Measurements from ENCODE around the gene KRTAP4-12. TPM values are rescaled to one million over a fixed set of nuclear protein-coding genes. Genes with fewer than 3 reads are reported as not detected.
"Not testable (repeated sequence)": the region's sequence is repeated elsewhere in the genome, so short reads cannot be mapped to it uniquely, and the experiment has no call there.

KRTAP4-12 gene
- polyA plus RNA-seq, 3 donors, result not detected

DNA sequence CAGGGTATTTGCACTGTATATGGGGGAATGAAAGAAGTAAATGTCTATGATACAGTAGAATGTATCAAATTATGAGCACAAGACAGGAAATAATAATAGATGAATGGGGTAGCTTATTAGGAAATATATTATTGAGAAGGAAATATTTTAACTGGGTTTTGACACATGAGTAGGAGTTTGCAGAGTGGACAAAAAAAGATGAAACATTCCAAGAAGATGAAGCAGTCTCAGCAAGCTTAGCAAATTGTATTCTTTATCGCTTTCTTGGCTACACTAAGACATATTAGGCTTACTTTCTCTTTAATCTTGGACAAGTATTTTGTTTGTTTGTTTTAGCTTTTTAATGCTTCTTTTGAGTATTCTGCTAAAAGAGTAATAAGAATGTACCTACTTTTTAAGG is 20.1 kb downstream of the KRTAP4-12 start:
- H3K27ac ChIP-seq (ENCODE audit: low read depth, low read length), result no peak overlapping the region
- 85 to 95% (median 87%) methylated on average over 1 of the region's 1 CpG for WGBS, 3 donors

DNA sequence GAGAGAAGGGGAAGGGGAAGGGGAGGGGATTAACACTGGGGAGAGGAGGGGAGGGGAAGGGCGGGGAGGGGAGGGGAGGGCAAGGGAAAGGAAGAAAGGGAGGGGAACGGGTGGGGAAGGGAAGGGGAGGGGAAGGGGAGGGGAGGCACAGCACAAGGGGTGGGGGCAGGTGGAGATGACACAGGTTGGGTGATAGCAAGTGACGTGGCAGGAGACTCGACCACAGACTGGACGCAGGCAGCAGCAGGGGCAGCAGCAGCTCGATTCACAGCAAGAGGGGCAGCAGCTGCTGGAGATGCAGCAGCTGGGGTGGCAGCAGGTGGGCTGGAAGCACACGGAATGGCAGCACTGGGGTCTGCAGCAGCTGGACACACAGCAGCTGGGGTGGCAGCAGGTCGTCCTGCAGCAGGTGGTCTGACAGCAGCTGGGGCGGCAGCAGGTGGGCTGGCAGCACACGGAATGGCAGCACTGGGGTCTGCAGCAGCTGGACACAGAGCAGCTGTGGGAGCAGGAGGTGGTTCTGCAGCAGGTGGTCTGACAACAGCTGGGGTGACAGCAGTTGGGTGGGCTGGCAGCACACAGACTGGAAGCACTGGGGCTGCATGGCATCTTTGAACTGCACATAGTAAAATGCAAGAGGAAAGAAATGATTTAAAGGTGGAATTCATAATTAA is 22.3 kb downstream of the KRTAP4-12 start, which contains the start of gene KRTAP4-16:
KRTAP4-16 (minus strand) TSS at position 624 of the 674 bp plus-strand sequence; CDS start at position 624, 0 bp downstream.
- WGBS, 3 donors, result 52 to 64% (median 53%) methylated on average over 8 to 10 of the region's 10 CpGs
- H3K27ac ChIP-seq (ENCODE audit: low read depth, low read length), result no peak within 1 kb of the TSS

DNA sequence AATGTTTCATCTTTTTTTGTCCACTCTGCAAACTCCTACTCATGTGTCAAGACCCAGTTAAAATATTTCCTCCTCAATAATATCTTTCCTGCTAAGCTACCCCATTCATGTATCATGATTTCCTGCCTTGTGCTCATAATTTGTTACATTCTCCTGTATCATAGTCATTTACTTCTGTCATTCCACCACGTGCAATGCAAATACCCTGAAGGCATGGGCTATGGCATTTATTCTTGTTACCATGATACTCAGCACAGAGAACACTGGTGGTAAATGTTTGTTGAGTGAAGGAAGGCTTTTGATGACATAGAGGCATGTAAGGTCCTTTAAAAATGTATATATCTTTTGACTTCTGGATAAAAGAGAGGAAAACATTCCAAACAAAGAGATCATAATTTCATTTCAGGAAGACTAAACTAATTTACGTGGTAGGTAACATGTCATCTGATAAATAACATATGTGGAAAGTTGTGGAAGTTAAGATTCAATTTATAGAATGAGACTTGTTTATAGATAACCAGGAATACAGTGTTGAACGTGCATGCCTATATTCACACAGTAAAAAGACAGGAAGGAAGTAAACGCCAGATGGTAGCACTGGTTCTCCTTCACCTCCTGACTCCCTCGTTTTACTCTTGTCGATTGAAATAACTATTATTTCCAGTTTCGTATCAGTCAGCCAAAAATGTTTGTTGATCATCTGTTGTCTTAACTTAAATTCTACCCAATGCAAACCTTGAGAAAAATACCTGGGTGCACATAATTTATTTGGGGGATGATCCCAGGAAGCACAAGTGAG is 24.1 kb downstream of the KRTAP4-12 start:
- 30 to 53% (median 31%) methylated on average over 7 of the region's 7 CpGs for WGBS, 3 donors
- H3K27ac ChIP-seq (ENCODE audit: low read depth, low read length), result not testable (repeated sequence)

DNA sequence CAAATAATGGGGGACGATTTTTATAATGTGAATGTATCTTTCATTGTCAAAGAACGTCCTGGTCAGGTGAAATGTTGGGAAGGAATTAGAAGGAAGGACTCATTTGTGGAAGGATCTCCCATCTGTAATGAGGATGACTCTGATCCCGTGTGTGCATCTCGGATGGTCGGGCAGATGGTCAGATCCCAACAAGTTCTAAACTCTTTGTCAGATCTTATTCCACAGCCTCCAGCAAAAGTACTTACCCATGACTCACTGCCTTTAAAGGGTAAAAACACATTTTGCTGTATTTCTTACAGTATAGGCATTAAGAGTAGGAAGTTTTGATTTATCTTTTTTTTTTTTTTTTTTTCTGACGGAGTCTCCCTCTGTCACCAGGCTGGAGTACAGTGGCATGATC is 25.5 kb downstream of the KRTAP4-12 start:
- 80 to 85% (median 82%) methylated on average over 6 of the region's 6 CpGs for WGBS, 3 donors

DNA sequence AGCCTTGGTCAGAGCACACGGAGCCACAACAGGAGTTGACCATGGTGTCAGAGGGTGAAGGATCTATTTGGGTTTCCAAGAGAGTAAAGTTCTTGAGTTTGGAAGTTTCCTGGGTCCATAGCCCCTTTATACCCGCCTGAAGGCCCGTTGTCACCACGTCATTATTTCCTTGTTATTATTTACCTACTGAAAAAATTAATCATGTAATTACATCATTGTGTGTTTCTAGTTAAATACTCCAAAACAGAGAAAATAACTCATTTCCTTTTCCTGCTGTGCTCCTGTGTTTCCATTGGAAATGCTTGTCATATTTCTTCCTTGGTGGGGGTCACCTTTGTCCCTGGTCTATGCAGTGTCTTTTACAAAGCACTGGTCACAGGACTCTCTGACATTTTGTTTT is 25.9 kb downstream of the KRTAP4-12 start, which contains the start of gene KRTAP4-8:
KRTAP4-8 (minus strand) TSS at position 101 of the 400 bp plus-strand sequence; CDS start at position 43, 58 bp downstream.
- no peak within 1 kb of the TSS for H3K27ac ChIP-seq (ENCODE audit: low read depth, low read length)
- 32 to 68% (median 68%) methylated on average over 4 of the region's 4 CpGs for WGBS, 3 donors

More for the DNA sequence above, 25.5 kb downstream of the KRTAP4-12 start:
- no peak overlapping the region for H3K27ac ChIP-seq (ENCODE audit: low read depth, low read length)

DNA sequence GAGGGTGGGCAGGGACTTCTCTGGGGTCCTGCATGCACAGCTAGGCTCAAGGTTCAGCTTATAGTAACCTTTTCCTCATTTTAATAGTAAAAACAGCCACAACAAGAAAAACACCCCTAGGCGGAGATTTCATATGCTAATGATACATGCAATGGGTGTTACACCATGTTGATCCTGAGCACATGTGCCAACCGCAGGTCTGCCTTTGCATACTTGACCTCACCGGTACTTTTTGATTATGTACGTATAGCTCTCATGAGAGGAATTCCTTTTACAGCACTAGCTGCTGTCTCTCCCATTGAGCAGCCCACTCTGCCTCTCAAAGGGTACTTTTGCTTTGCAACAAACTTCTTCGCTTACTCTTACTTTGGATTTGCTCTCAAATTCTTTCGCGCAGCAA is 27.9 kb downstream of the KRTAP4-12 start:
- 82 to 85% (median 82%) methylated on average over 7 of the region's 7 CpGs for WGBS, 3 donors
- no peak overlapping the region for H3K27ac ChIP-seq (ENCODE audit: low read depth, low read length)

DNA sequence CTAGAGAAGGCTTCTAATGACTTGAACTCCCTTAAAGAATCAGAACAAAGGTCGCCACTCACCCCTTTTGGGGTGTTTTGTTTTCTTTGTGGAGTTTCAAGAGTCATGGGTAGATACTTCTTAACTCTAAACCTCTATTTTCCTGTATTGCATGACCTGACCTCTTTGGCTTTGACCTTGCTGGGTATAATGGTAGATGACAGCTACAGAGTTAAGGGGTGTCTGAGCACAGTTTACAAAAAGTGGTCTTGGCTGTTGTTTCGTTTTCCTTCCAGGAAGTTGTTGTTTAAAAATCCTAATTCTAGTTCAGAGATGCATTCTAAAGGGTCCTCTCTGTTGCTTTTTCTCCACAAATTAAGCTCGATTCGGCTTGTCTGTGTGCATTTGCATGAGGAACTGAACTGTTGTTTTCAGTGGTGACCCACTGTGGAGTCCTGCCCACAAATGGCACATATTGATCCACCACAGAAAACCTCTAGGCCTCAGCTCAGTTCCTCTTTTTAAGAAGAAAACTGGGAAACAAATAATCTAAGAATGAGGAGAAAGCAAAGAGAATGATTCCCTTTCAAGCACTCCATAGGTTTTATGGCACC is 35.1 kb downstream of the KRTAP4-12 start:
- WGBS, 3 donors, result 53 to 67% (median 54%) methylated on average over 4 of the region's 4 CpGs
- H3K27ac ChIP-seq (ENCODE audit: low read depth, low read length), result not testable (repeated sequence)

DNA sequence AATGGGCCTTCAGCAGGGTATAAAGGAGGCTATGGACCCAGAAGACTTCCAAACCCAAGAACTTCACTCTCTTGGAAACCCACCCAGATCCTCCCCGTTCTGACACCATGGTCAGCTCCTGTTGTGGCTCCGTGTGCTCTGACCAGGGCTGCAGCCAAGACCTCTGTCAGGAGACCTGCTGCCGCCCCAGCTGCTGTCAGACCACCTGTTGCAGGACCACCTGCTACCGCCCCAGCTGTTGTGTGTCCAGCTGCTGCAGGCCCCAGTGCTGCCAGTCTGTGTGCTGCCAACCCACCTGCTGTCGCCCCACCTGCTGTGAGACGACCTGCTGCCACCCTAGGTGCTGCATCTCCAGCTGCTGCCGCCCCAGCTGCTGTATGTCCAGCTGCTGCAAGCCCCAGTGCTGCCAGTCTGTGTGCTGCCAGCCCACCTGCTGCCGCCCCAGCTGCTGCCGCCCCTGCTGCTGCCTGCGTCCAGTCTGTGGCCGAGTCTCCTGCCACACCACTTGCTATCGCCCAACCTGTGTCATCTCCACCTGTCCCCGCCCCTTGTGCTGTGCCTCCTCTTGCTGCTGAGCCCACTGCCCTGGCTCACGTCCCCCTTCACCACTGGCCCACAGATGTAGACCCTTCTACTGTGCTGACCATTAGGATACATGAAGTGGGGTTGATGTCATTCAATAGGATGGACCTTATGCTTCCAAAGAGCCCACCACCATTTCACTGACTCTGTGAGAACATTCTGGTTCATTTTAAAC is 39.7 kb downstream of the KRTAP4-12 start, which contains the start of gene KRTAP4-7:
KRTAP4-7 (plus strand) TSS at position 51 of the 757 bp plus-strand sequence; CDS start at position 108, 57 bp downstream.
- WGBS, 3 donors, result 71 to 87% (median 84%) methylated on average over 9 to 14 of the region's 14 CpGs
- H3K27ac ChIP-seq (ENCODE audit: low read depth, low read length), result not testable (repeated sequence)

DNA sequence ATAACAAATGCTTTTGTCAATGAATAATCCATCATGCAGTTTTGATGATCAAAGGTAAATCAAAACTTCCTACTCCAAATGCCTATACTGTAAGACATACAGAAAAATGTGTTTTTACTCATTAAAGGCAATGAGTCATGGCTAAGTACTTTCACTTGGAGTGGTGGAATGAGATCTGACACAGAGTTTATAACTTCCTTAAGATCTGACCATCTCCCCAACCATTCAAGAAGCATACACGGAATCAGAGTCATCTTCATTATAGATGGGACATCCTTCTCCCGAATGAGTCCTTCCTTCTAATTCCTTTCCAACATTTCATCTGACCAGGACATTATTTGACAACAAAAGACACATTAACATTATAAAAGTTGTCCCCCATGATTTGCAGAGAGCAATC is 40.6 kb downstream of the KRTAP4-12 start:
- not testable (repeated sequence) for H3K27ac ChIP-seq (ENCODE audit: low read depth, low read length)
- 62 to 80% (median 78%) methylated on average over 2 of the region's 2 CpGs for WGBS, 3 donors

DNA sequence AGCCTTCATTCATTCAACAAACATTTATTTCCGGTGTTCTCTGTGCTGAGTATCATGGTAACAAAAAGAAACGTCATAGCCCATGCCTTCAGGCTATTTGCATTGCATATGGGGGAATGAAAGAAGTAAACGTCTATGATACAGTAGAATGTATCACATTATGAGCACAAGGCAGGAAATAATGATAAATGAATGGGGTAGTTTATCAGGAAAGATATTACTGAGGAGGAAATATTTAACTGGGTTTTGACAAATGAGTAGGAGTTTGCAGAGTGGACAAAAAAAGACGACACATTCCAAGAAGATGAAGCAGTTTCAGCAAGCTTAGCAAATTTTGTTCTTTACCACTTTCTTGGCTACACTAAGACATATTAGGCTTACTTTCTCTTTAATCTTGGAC is 41.4 kb downstream of the KRTAP4-12 start:
- 44 to 62% (median 50%) methylated on average over 4 of the region's 4 CpGs for whole genome bisulfite sequencing, 3 donors
- no peak overlapping the region for H3K27ac ChIP-seq (ENCODE audit: low read depth, low read length)

DNA sequence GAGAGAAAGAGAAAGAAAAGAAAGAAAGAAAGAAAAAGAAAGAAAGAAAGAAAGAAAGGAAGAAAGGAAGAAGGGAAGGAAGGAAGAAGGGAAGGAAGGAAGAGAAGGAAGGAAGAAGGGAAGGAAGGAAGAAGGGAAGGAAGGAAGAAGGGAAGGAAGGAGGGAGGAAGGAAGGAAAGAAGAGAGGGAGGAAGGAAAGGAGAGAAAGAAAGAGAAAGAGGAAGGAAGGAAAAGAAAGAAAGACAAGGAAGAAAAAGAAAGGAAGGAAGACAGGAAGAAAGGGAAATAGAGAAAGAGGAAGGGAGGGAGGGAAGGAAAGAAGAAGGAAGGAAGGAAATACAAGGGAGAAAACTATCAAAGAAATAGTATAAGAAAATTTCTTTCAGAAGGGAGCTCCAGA is 47.2 kb downstream of the KRTAP4-12 start:
- H3K27ac ChIP-seq (ENCODE audit: low read depth, low read length), result no peak overlapping the region

DNA sequence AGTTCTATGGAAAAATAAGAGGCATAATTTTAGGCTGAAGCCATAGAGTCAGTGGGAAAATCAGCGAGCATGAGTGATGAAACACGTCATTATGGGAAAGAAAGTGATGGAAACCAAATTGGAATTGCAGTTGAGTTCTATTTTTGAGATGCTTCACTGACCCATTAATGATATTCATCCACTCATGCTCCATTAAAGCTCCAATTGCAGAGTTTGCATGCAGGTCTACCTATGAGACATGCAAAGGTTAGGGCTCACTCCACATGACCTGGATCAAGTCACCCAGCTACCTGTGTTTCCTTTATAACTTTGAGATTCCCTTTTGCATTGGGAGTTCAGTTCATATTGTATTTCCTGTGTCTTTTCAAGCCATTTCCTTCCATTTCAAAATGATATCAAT is 50.3 kb downstream of the KRTAP4-12 start:
- 83 to 91% (median 87%) methylated on average over 2 of the region's 2 CpGs for WGBS, 3 donors
- no peak overlapping the region for H3K27ac ChIP-seq (ENCODE audit: low read depth, low read length)

Other genes starting within 250 kb of the KRTAP4-12 start
- 1 to 10 TPM in 1 of 3 donors, under 1 TPM in 2; 0.03 to 6.9 (median 0.22) TPM for gene KRT20, start 238.9 kb downstream of the KRTAP4-12 start, polyA plus RNA-seq
- gene KRT23, start 186.5 kb downstream of the KRTAP4-12 start, polyA plus RNA-seq, result 1 to 10 TPM in 1 of 3 donors, under 1 TPM in 2; 0.61 to 1.8 (median 0.89) TPM
- gene KRT39, start 157.2 kb downstream of the KRTAP4-12 start, polyA plus RNA-seq, result under 1 TPM in 1 of 3 donors, not detected in 2; 0.06 TPM
- under 1 TPM in 1 of 3 donors, not detected in 2; 0.15 TPM for gene KRT40, start 139.9 kb downstream of the KRTAP4-12 start, polyA plus RNA-seq
- not detected for gene KRTAP3-3, start 130.0 kb downstream of the KRTAP4-12 start, polyA plus RNA-seq
- not detected for gene KRTAP3-2, start 124.3 kb downstream of the KRTAP4-12 start, polyA plus RNA-seq
- not detected for gene KRTAP3-1, start 115.1 kb downstream of the KRTAP4-12 start, polyA plus RNA-seq
- gene KRTAP1-5, start 97.0 kb downstream of the KRTAP4-12 start, polyA plus RNA-seq, result under 1 TPM in 1 of 3 donors, not detected in 2; 0.07 TPM
- not detected for gene KRTAP1-4, start 94.0 kb downstream of the KRTAP4-12 start, polyA plus RNA-seq
- not detected for gene KRTAP1-3, start 89.3 kb downstream of the KRTAP4-12 start, polyA plus RNA-seq
- not detected for gene KRTAP1-1, start 82.7 kb downstream of the KRTAP4-12 start, polyA plus RNA-seq
- gene KRTAP2-1, start 76.9 kb downstream of the KRTAP4-12 start, polyA plus RNA-seq, result not detected
- not detected for gene KRTAP2-2, start 69.0 kb downstream of the KRTAP4-12 start, polyA plus RNA-seq
- not detected for gene KRTAP2-3, start 64.1 kb downstream of the KRTAP4-12 start, polyA plus RNA-seq
- gene KRTAP2-4, start 58.3 kb downstream of the KRTAP4-12 start, polyA plus RNA-seq, result not detected
- gene KRTAP4-7, start 40.0 kb downstream of the KRTAP4-12 start, polyA plus RNA-seq, result not detected
- not detected for gene KRTAP4-8, start 26.0 kb downstream of the KRTAP4-12 start, polyA plus RNA-seq
- gene KRTAP4-16, start 22.0 kb downstream of the KRTAP4-12 start, polyA plus RNA-seq, result not detected
- gene KRTAP4-9, start 18.8 kb downstream of the KRTAP4-12 start, polyA plus RNA-seq, result not detected
- not detected for gene KRTAP4-11, start 5.8 kb downstream of the KRTAP4-12 start, polyA plus RNA-seq
- not detected for gene KRTAP4-6, start 16.4 kb upstream of the KRTAP4-12 start, polyA plus RNA-seq
- gene KRTAP4-5, start 25.6 kb upstream of the KRTAP4-12 start, polyA plus RNA-seq, result not detected
- gene KRTAP4-4, start 36.6 kb upstream of the KRTAP4-12 start, polyA plus RNA-seq, result not detected
- not detected for gene KRTAP4-3, start 44.0 kb upstream of the KRTAP4-12 start, polyA plus RNA-seq
- gene KRTAP4-2, start 54.0 kb upstream of the KRTAP4-12 start, polyA plus RNA-seq, result not detected
- not detected for gene KRTAP4-1, start 60.7 kb upstream of the KRTAP4-12 start, polyA plus RNA-seq
- gene KRTAP9-1, start 65.7 kb upstream of the KRTAP4-12 start, polyA plus RNA-seq, result not detected
- gene KRTAP9-2, start 102.5 kb upstream of the KRTAP4-12 start, polyA plus RNA-seq, result not detected
- gene KRTAP9-3, start 108.3 kb upstream of the KRTAP4-12 start, polyA plus RNA-seq, result not detected
- gene KRTAP9-8, start 113.8 kb upstream of the KRTAP4-12 start, polyA plus RNA-seq, result not detected
- gene KRTAP9-4, start 125.5 kb upstream of the KRTAP4-12 start, polyA plus RNA-seq, result not detected
- not detected for gene KRTAP9-9, start 131.2 kb upstream of the KRTAP4-12 start, polyA plus RNA-seq
- gene KRTAP9-6, start 141.2 kb upstream of the KRTAP4-12 start, polyA plus RNA-seq, result not detected
- gene KRTAP9-7, start 151.5 kb upstream of the KRTAP4-12 start, polyA plus RNA-seq, result not detected
- gene KRTAP29-1, start 178.7 kb upstream of the KRTAP4-12 start, polyA plus RNA-seq, result not detected
- not detected for gene KRTAP16-1, start 185.1 kb upstream of the KRTAP4-12 start, polyA plus RNA-seq
- not detected for gene KRTAP17-1, start 191.5 kb upstream of the KRTAP4-12 start, polyA plus RNA-seq
- not detected for gene KRT33A, start 226.6 kb upstream of the KRTAP4-12 start, polyA plus RNA-seq
- gene KRT33B, start 245.6 kb upstream of the KRTAP4-12 start, polyA plus RNA-seq, result not detected